ENCODE data around the gene SLC39A11.
"Not testable (repeated sequence)": the region's sequence is repeated elsewhere in the genome, so short reads cannot be mapped to it uniquely, and the experiment has no call there.

The SLC39A11 gene

DNA sequence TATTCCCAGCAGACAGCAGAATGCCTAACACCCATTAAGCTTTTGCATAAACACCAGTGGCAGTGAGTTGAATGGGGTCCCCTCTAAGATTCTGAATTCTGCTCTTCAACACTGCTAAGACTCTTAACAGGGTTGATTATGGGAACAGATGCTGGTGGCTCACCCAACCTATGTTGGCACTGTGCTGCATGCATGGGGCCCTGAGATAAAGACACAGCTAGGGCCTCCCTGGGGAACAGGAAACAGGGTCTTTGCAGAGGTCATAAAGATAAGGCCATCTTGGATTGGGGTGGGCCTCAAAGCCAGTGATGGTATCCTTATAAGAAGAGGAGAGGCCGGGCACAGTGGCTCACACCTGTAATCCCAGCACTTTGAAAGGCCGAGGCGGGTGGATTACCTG is 190.8 kb downstream of the SLC39A11 start:
- no peak for DNase-seq

DNA sequence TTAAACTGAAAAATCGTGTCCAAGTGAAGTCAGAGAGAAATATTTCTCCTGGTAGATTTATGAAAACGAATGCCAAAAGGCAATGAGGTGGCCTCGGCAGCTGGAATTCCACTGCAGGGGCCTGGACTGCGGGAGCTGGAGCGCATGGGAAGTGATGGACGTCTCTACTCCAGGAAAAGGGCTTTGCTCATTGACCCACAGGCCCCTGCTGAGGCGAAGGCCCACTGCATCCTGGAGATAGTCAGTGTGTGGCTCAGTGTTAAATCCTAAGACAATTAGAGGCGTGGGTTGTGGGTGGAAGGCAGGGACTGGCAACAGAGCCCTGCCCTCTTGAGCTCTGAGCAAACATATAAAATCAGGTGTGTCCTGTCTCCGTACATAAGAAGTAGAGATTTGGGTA is 191.4 kb downstream of the SLC39A11 start:
- DNase-seq = no peak

DNA sequence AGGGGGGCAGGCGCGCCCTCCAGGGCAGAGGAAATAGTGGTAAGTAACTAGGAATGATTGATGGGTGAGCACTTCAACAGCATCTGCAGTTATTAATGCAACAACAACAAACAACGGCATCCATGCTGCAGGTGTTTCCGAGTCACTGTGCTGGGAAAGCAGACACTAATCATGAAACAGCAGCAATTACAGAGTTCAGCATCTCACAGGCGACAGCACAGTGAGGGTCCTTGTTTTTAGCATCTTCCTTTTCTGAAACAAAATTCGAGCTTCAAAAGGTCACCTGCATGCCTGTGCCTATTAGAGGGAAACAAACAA is 191.9 kb downstream of the SLC39A11 start:
- no peak for DNase-seq

DNA sequence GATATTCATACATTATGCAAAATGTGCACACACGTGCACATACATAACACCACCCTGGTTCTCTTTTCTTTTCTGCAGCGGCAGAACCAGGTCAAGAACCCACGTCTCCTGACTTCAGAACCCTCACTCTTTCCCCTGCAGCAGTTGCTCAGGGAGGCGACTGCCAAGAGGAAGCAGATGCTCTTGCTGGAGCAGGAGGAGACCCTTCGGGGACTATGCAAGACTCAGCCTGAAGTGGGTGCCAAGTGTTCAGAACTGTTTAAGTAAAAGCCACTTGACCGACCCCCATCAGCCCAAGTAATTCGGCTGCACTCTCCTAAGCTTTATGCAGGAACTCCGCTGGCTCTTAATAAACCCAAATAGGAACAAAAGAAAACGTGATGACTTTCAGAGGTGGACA is 193.8 kb downstream of the SLC39A11 start:
- no peak for DNase-seq

DNA sequence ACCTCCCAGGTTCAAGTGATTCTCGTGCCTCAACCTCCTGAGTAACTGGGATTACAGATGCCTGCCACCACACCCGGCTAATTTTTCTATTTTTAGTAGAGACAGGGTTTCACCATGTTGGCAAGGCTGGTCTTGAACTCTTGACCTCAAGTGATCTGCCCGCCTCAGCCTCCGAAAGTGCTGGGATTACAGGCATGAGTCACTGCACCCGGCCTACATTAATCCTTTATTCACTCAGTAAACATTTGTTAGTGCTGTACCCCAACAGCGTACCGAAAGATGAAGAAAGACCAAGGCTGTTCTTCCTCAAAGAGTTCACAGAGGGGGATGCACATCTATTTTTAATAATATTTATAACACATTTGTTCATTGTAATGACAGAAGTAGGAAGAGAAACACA is 196.2 kb downstream of the SLC39A11 start:
- not testable (repeated sequence) for DNase-seq

DNA sequence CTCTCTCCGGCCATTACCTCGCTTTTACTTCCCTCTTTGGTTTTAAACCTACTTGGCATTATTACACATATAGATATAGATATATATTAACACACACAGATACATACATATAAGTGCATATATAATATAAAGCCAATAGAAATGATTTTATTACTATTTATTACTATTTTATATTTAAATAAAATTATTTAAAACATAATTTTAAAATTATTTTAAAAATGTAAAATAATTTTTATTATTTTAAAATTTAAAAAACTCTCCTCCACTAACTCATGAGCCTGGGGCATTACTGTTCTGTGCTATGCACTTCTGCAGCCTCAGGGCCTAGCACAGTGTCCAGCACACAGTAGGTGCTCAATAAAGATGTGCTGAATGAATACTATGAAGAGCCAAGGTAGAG is 200.9 kb downstream of the SLC39A11 start:
- no peak for DNase-seq

DNA sequence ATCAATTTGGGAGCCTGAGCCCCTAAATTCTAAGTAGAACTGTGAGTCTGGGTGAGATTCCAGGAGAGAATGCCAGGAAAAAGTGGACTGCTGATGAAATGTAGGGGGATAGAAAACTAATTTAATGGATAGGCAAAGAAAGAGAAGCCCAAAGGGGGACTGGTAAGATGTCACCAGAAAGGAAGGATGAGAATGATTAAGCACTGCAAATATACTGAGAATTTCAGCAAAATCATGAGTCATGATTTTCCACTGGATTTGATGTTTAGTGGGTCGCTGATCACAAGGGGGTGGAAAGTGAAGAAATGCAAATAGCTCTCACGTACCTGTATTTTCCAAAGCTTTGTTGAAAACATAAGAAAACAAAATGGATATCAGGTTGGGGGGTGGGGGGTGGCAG is 201.8 kb downstream of the SLC39A11 start:
- no peak for DNase-seq

DNA sequence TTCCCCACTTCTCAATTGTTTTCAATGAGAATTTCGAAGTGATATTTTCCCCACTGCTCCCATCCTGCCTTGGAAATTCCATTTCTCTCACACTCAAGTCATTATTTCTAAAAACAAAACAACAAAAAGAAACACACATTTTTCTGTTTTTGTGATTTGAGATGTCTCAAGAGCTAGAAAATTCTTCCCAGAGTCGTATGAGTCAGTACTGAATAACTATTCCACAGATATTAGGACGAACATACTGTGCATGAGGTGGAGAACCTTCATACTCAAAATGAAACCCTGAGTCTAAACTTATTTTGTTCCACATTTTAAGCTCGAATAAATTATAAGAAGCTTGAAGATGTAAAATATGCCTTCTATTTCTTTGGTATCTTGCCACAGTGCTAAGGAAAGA is 204.6 kb downstream of the SLC39A11 start:
- no peak for DNase-seq

DNA sequence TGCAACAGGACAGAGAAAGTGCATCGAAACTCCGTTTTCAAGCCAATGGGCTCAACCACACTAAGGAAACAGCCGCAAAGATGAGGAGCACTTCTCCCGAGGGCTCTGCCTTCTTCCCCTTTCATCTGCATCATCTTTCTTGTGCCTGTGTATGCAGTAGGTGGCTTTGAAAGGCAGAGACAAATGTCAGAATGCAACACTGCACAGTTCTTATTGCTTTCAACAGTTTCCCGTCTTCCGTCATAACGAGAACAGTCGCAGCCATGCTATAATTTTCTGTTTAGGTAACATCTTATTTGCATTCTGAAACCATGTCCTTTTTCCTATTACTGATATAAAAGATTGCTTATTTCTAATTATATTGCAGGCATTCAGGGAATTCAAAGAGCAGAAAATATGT is 205.2 kb downstream of the SLC39A11 start:
- DNase-seq = no peak

DNA sequence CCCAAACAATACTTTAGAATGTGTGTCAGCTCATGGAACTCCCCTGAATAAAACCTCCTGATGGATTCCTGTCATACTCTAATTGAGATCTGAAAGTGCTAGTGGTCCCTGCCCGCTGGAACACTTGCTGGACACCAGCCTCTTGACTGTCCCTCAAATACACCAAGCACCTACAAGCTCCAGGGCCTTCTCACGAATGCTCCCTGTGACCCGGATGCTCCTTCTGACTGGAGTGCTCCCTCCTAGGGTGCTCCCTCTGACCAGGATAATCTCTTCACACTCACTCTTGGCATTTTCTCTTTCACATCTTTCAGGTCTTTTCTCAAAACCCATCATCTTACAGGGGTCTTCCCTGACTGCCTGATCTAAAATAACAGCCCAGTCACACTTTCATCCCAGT is 205.9 kb downstream of the SLC39A11 start:
- no peak for DNase-seq

DNA sequence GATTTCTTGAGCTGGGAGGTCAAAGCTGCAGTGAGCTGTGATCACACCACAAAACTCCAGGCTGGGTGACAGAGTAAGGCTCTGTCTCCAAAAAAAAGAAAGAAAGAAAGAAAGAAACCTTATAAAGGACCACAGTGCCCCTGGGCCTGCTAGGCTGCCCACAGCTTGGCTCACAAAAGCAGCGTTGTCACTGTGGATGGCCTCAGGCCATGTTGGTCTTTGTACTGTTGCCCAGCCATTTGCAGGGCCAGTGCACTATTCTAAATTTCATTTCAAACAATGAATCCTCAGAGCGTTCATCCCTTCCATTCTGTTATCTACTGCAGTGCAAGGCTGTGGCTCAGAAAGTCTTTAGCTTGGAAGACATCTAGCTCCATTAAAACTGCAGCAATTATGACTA is 208.4 kb downstream of the SLC39A11 start:
- no peak for DNase-seq

DNA sequence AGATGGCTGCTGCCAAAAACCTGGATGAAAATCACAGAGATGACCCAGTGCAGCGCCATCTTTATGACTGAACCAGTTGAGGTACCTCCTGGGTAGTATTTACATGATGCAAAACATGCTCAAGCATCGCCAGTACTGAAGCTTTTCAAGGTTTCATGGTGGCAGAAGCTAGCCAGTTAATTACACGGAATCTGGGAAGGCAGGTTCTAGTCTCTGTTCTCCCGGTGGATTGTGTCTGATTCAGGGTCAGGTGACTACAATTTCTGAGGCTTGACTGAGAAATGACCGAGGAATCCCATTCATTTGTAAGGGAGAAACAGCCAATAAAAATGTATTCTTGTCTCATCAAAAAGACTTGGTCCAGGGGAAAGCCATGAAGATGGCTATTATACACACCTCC is 209.1 kb downstream of the SLC39A11 start:
- DNase-seq = no peak

DNA sequence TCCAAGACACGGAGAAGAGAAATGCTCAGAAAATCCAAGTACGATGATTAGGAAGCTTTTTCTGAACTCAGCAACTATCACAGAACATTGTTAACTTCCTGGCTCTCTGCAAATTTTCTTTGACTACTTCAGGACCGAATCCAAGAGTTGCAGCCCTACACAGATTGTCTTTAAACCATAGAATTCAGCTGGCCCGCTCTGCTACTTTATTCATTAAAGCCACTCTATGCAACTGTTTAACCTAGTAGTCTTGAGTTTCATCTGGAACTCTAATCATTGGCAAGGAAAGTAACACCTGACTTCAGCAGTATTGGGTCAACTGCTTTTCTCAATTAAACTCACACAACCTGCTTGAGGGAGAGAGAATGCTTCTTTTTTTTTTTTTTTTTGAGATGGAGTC is 210.1 kb downstream of the SLC39A11 start:
- no peak for DNase-seq

DNA sequence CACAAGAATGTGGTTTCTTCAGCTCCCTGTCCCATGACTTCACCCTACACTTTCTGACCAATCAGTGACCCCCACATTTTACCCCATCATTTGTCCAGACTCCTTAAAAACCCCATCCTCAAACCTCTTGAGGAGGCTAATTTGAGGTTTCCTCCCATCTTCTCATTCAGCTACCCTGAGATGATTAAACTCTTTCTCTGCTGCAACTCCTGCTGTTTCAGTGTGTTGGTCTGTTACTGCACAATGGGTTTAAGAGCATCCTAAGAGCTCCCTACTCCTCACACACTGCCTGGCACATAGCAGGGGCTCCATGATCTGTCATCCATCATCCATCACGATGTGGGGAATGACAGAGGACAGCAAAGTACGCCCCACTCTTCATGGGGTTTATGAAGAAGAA is 212.6 kb downstream of the SLC39A11 start:
- DNase-seq = no peak

DNA sequence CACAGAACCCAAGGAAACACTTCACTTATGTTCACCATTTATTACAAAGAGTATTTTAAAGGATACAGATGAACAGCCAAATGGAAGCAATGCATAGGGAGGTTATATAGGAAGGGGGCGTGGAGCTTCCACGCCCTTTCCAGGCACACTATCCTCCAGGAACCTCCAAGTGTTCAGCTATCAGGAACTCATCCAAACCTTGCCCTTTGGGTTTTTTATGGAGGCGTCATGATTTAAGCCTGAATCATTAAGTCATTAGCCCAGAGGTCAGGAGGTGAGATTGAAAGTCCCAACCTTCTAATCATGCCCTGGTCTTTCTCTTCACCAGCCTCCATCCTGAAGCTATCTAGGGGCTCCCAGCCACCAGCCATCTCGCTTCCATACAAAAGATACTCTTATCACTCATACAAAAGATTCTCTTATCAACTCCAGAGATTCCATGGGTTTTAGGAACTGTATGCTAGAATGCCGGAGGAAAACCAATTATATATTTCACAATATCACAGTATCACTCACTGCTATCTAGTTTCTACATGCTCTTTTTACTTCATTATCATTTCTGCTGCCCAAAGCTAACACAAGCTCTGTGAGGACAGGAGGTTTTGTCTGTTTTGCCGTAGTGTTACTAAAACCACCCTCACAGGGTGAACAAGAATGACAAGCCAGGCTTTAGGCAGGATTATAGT is 213.4 kb downstream of the SLC39A11 start:
- no peak for DNase-seq

DNA sequence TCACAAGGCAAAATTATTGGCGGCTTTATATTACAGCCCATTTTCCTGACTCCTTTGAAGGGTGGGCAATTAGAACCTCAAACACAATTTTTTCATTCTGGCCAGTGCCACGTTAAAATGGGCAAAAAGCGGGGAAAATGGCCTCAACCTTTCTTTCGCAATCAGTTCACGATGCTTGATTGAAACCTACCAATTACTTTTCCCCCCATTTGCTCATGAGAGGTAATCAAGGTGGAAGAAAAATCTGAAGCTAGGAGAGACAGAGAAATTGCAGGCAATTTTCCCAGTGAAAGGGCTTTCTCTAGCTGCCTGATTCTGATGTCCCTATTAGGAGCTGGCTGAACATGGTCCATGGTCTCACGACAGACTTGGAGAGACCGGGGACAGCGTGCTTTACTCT is 215.1 kb downstream of the SLC39A11 start:
- no peak for DNase-seq

DNA sequence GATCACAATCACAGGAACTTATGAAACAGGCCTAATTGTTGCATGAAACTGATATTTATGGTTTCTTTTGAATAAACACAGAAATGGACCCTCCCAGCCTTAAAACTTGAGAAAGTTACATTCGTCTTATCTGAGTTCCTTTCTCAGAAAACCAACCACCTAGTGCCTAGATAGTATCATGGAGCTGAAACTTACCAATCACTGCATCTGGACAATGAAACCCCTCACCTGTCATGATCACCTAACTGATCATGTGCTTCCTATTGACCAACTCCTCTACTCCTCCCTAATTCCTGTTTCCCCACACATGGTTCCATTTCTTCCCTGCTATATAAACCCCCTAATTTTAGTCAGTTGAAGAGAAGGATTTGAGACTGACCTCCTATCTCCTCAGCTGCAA is 216.1 kb downstream of the SLC39A11 start:
- DNase-seq = no peak

DNA sequence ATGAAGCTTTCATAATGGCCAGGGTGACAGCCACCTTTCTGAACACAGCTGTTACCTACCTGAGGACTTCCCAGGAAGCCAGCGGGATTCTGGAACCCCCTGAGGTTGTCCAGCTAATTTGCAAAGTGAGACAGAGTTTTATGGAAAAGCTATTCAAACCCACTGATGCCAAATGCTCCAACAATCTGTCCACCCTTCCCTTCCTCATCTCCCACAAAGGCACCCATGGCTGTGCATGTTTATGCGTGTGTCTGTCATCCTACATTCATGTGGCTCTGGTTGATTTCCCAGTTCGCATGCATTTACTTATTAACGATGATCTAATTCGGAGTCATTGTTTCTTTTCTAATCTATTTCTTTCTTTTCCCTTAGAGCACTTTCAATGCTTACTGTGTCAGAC is 217.1 kb downstream of the SLC39A11 start:
- no peak for DNase-seq

DNA sequence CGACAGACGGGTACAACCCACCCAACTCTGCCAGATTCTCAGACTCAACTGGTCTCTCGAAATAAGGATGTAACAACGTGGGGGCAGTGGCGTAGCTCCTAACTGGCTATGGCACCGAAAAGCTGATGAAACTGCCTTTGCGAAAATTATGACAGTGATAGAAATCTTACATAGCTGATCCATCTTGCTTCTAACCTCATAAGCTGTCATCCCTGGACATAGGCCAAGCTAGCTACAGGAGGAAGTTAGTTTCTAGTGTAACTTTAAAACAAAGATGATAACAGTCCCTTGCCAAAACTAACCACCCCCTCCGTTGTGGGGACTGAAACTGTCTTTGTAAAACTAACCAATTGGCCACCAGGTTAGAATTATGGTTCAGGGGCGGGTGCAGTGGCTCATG is 220.1 kb downstream of the SLC39A11 start:
- DNase-seq = no peak

DNA sequence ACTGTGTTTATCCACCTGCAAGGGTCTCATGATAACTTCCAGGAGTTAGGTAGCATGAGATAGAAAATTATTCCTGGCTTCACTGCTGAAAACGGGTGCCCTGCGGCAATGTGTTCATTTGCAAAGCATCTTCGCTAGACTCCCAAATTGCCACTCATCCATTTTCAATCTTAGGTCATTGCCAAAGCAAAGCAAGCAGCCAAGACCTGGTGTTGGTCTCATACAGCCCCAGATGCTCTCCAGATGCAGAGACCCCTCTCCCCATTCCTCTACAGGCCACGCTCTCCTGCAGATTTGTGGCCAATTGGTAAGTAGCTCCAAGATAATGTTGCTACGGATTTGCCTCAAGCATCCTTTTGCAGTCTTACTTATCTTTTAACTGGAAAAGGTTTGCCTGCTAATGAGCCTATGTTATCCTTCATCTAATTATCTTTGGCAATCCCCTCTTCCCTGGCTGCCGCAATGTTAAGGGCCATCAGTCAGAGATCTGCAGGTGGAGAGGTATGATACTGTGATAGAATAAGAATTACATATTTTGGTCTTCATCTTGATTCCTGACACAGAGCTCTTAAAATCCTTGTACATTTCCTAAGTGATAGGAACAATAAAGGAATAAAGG is 222.0 kb downstream of the SLC39A11 start:
- DNase-seq = no peak

DNA sequence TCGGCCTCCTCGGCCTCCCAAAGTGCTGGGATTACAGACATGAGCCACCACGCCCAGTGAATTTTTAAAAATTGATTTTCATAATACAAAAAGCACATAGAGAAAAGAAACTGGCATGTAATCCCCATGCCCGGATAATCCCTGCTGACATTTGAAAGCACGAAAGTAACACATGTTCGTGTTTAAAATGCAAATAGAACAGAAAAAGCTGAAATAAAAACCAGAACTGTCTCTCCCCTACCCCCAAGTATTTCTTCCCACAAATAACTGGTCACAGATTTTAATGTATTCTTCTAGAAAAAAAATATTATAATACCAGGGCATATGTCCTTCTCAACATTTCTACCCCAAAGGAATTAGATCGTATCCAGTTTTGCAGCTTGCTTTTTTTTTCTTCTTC is 222.9 kb downstream of the SLC39A11 start:
- DNase-seq = no peak

DNA sequence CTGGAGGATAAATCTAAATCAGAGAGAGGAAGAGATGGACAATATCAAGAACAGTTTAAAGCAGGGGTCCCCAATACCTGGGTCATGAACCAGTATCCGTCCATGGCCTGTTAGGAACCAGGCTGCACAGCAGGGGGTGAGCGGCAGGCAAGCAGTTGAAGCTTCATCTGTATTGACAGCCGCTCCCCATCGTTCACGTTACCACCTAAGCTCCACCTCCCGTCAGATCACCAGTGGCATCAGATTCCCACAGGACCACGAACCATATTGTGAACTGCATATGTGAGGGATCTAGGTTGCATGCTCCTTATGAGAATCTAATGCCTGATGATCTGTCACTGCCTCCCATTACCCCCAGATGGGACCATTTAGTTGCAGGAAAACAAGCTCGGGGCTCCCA is 226.5 kb downstream of the SLC39A11 start:
- DNase-seq = no peak

DNA sequence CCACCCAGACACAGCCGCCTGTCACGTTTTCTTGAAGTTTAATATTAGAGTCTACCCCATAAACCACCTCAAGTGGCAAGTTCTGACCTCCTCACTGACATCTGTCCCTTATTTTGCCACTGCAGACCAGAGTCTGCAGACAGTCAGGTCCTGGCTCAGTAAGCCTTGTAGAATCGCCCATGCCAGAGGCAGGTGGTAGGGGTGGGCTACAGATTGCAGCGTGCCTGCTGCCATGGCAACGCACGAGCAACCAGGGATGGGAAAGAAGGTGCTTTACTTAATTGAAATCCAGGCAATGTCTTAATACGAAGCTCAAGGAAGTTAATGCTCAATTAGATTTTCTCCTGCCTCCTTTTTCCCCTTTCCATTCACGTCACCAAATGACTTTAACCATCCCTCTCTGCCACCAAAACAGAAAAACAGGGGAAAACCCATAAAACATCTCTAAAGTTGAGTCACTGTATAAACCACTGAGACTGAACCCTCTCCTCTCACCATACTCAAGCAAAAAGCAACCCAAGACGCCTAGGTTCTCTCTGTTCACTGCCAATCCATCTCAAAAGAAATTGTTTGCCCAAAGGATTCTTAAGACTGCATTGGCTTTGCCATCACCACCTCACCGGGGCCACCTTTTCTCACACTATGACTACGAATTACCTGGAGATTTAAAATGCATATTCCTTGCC is 228.8 kb downstream of the SLC39A11 start:
- DNase-seq = no peak

DNA sequence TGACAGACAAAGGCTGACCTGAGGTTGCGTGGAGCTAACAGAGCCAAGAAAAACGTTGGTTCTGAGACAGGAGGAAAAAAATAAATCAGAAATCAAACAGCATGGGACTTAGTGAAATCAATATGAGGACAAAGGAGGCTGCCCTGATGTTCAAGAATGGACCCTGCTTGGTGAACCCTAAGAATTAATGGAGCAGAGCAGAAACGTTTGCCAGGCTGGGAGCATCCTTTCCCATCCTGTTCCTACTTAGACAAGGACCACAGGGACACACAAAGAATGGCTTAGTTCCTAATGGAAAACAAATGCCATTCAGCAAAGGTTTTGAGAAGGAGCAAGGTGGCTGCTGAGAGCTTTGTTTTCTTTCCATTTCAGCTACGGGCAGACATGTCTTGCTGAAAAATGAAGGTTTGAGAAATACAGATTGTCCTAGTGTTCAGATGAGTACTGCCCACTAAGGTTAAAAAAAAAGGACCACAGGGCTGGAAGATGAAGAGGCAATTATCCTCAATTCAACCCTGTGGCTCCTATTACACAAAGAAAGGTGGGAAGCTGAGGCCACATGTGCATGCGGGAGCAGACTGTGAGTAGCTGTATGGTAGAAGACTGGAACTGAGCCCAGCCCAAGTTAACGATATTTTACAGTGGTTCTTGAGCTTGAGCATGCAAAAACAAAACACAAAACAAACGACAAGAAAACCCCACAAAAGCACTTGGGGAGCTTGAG is 230.1 kb downstream of the SLC39A11 start:
- DNase-seq = no peak

Data from left hindlimb (tissue), 1 donor.